Measurements from ENCODE around the gene LCOR. TPM values are rescaled to one million over a fixed set of nuclear protein-coding genes. Genes with fewer than 3 reads are reported as not detected.

LCOR gene
- total and polyA plus RNA-seq, 2 of the 13 experiments (the other 11 are each of a cell fraction or from before 2014, with no cell fraction given) = 12.4 to 23.7 TPM

DNA sequence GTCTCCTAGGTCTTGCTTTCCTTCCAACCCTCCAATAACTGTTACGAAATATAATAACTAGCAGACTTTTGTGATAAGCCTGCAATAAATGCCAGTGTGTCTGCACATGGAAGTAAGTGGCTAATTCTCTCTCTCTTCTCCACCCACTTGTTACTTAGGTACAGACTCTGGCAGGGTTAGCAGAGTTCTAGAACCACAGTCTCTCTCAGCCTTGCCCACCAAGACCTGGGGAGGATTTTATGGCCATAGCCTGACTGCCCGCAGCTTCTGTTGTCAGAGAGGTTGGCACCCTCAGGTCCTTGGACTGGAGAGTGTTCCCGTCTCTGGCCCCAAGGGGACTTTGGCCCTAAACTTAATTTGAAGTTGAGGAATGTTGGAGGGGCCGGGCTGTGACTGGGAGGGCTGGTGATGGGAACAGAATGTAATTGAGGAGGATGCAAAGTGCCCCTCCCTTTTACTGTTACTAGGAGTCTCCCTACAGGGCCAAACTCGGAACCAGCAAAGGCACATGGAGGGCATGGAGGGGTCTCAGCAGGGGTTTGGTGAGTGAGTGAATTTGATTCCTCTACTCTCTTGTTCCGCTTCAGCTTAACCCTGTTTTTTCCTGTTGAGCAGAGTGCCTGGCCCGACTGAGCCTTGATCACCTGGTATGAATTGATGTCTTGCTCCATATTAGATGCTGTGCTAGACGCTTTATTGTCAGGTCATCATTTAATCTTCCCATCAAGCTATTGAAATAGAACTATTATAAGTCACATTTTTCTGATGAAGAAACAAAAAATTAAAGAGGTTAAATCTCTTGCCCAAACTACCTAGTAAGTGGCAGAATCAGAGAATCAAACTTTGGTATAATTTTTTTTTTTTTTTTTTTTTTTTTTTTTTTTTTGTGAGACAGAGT lies 37.0 kb upstream of the LCOR start:
- Histone ChIP-seq H3K79me2 (ENCODE audit: insufficient read depth, low read length) (no peaks in the 10 kb centered on the region), H2AFZ (ENCODE audit: low read length) (no peak overlapping the region), H3K27ac (ENCODE audit: extremely low read length, insufficient read depth, low read length) (no peak overlapping the region), H3K36me3 (replicated peaks in 1 of 2; ENCODE audit: control insufficient read depth in 1 of 2, insufficient read depth in 2 of 2, low read length in 2 of 2) (no peaks in the 10 kb centered on the region), H3K4me2 (ENCODE audit: low read depth, low read length) (peak overlapping the region; percentile 54), H4K20me1 (ENCODE audit: insufficient read depth, low read length) (no peaks in the 10 kb centered on the region), H3K27me3 (ENCODE audit: control insufficient read depth in 1 of 2, insufficient read depth in 2 of 2, low read length in 2 of 2) (no peaks in the 10 kb centered on the region), H3K4me3 (replicated peaks in 1 of 3; ENCODE audit: insufficient read depth in 1 of 3, low read depth in 2 of 3, low read length in 3 of 3) (peak overlapping the region in 2 of 3 experiments; percentile 4 to 26; a peak in 3 of 6 replicates), H3K9ac (ENCODE audit: insufficient read depth, low read depth, low read length) (no peak overlapping the region), H3K9me3 (ENCODE audit: low read length) (no peaks in the 10 kb centered on the region), H3K4me1 (ENCODE audit: insufficient read depth, low read length) (peaks cover 49% of the 10 kb centered on the region)
- DNase-seq (ENCODE audit: low spot score) = peak; percentile 27
- in situ Hi-C loops (cut with HindIII; ENCODE audit: extremely low pct_ligation_motif_present, low pct_unique_long_range_greater_than_20kb) (no loop called here), intact Hi-C loops (cut with micrococcal nuclease; ENCODE audit: unreplicated experiment) (loop anchor here (5.0 kb wide), 1 partner anchor 37 kb away; the partner anchor contains the start of gene LCOR)
- no TSS peak for BruUV-seq (replicated peaks)
- peak; percentile 49 for ATAC-seq
- CTCF ChIA-PET (ENCODE audit: low intra/inter-chr PET ratio, low total read pairs) = no interaction called here
- POLR2A ChIA-PET = no interaction called here
- WGBS (ENCODE audit: low lambda C conversion rate) = 4% methylated on average over 7 of the region's 8 CpGs
- no peak for FAIRE-seq
- peak; percentile 22; the same call in 1 of the 2 replicates for TF ChIP-seq HNF4G (IDR thresholded peaks at IDR 0.05; ENCODE audit: borderline replicate concordance, low read depth, low read length)
- TF ChIP-seq HNF4G (CRISPR knock-in tag; IDR thresholded peaks at IDR 0.05; ENCODE audit: borderline replicate concordance, low read depth) = no peak
- no peak for TF ChIP-seq ZNF552 (CRISPR knock-in tag; IDR thresholded peaks at IDR 0.05; ENCODE audit: borderline replicate concordance)
- TF ChIP-seq ARNT2 (CRISPR knock-in tag; IDR thresholded peaks at IDR 0.05; ENCODE audit: low read depth) = no peak
- no peak for TF ChIP-seq KDM5B (CRISPR knock-in tag; IDR thresholded peaks at IDR 0.05; ENCODE audit: borderline replicate concordance)
- no peak for TF ChIP-seq KDM4B (CRISPR knock-in tag; IDR thresholded peaks at IDR 0.05)
- TF ChIP-seq, protein P1, sequence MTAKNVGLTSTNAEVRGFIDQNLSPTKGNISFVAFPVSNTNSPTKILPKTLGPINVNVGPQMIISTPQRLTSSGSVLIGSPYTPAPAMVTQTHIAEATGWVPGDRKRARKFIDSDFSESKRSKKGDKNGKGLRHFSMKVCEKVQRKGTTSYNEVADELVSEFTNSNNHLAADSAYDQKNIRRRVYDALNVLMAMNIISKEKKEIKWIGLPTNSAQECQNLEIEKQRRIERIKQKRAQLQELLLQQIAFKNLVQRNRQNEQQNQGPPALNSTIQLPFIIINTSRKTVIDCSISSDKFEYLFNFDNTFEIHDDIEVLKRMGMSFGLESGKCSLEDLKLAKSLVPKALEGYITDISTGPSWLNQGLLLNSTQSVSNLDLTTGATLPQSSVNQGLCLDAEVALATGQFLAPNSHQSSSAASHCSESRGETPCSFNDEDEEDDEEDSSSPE (CRISPR knock-in tag; IDR thresholded peaks at IDR 0.05) = no peak
- TF ChIP-seq, protein P2, sequence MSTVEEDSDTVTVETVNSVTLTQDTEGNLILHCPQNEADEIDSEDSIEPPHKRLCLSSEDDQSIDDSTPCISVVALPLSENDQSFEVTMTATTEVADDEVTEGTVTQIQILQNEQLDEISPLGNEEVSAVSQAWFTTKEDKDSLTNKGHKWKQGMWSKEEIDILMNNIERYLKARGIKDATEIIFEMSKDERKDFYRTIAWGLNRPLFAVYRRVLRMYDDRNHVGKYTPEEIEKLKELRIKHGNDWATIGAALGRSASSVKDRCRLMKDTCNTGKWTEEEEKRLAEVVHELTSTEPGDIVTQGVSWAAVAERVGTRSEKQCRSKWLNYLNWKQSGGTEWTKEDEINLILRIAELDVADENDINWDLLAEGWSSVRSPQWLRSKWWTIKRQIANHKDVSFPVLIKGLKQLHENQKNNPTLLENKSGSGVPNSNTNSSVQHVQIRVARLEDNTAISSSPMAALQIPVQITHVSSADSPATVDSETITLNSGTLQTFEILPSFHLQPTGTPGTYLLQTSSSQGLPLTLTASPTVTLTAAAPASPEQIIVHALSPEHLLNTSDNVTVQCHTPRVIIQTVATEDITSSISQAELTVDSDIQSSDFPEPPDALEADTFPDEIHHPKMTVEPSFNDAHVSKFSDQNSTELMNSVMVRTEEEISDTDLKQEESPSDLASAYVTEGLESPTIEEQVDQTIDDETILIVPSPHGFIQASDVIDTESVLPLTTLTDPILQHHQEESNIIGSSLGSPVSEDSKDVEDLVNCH (CRISPR knock-in tag; IDR thresholded peaks at IDR 0.05) = no peak
- TF ChIP-seq FOXP1 (IDR thresholded peaks at IDR 0.05) = no peak
- no peak for TF ChIP-seq FOXP1 (CRISPR knock-in tag; IDR thresholded peaks at IDR 0.05)
- TF ChIP-seq, protein P3, sequence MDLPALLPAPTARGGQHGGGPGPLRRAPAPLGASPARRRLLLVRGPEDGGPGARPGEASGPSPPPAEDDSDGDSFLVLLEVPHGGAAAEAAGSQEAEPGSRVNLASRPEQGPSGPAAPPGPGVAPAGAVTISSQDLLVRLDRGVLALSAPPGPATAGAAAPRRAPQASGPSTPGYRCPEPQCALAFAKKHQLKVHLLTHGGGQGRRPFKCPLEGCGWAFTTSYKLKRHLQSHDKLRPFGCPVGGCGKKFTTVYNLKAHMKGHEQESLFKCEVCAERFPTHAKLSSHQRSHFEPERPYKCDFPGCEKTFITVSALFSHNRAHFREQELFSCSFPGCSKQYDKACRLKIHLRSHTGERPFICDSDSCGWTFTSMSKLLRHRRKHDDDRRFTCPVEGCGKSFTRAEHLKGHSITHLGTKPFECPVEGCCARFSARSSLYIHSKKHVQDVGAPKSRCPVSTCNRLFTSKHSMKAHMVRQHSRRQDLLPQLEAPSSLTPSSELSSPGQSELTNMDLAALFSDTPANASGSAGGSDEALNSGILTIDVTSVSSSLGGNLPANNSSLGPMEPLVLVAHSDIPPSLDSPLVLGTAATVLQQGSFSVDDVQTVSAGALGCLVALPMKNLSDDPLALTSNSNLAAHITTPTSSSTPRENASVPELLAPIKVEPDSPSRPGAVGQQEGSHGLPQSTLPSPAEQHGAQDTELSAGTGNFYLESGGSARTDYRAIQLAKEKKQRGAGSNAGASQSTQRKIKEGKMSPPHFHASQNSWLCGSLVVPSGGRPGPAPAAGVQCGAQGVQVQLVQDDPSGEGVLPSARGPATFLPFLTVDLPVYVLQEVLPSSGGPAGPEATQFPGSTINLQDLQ (CRISPR knock-in tag; IDR thresholded peaks at IDR 0.05) = no peak
- TF ChIP-seq NFIC (IDR thresholded peaks at IDR 0.05; ENCODE audit: low read length) = no peak
- TF ChIP-seq, protein P4, sequence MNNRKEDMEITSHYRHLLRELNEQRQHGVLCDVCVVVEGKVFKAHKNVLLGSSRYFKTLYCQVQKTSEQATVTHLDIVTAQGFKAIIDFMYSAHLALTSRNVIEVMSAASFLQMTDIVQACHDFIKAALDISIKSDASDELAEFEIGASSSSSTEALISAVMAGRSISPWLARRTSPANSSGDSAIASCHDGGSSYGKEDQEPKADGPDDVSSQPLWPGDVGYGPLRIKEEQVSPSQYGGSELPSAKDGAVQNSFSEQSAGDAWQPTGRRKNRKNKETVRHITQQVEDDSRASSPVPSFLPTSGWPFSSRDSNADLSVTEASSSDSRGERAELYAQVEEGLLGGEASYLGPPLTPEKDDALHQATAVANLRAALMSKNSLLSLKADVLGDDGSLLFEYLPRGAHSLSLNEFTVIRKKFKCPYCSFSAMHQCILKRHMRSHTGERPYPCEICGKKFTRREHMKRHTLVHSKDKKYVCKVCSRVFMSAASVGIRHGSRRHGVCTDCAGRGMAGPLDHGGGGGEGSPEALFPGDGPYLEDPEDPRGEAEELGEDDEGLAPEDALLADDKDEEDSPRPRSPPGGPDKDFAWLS (CRISPR knock-in tag; IDR thresholded peaks at IDR 0.05; ENCODE audit: borderline replicate concordance) = no peak
- no peak for TF ChIP-seq MBD4 (IDR thresholded peaks at IDR 0.05; ENCODE audit: borderline replicate concordance, low read length)
- no peak for TF ChIP-seq ZMYM2 (CRISPR knock-in tag; IDR thresholded peaks at IDR 0.05)
